Measurements from ENCODE around the gene EEF2KMT. TPM values are rescaled to one million over a fixed set of nuclear protein-coding genes. Genes with fewer than 3 reads are reported as not detected.

EEF2KMT gene
- total RNA-seq, 1 donor from 2014 or later, result 12.1 TPM

- intact Hi-C loops (cut with micrococcal nuclease), result loop anchor here (1.0 to 5.0 kb wide), 5 partner anchors 25 to 340 kb away; partner anchors contain the start of genes ANKS3, DNAAF8, EEF2KMT and GLYR1
These were observed 25.0 kb downstream of the EEF2KMT start for GRCh38 chr16:5072334-5073278.

GRCh38 chr16:5071681-5072333 is 25.8 kb downstream of the EEF2KMT start, which contains the start of gene ALG1:
TSS of gene ALG1 (plus strand) at chr16:5071843. CDS start at chr16:5071850, 7 bp downstream.
- intact Hi-C loops (cut with micrococcal nuclease), result loop anchor here (1.0 to 5.0 kb wide), 7 partner anchors 25 to 340 kb away; partner anchors contain the start of genes ANKS3, DNAAF8, EEF2KMT and GLYR1

- intact Hi-C loops (cut with micrococcal nuclease), result loop anchor here (1.0 to 5.0 kb wide), 4 partner anchors 224 to 339 kb away; partner anchors contain the start of genes ANKS3, DNAAF8, GLYR1 and ROGDI
These were observed 26.3 kb downstream of the EEF2KMT start for GRCh38 chr16:5071341-5071680.

- intact Hi-C loops (cut with micrococcal nuclease), result loop anchor here (1.0 to 5.0 kb wide), 4 partner anchors 223 to 338 kb away; partner anchors contain the start of genes ANKS3, DNAAF8, GLYR1 and ROGDI
These were observed 27.0 kb downstream of the EEF2KMT start for GRCh38 chr16:5070431-5071186.

- intact Hi-C loops (cut with micrococcal nuclease), result loop anchor here (5.0 kb wide), 2 partner anchors 223 to 338 kb away; partner anchors contain the start of genes ANKS3, DNAAF8, GLYR1 and UBN1
These were observed 27.7 kb downstream of the EEF2KMT start for GRCh38 chr16:5069854-5070253.

- intact Hi-C loops (cut with micrococcal nuclease), result no loop called here
These were observed 28.5 kb downstream of the EEF2KMT start for GRCh38 chr16:5069048-5069447.

GRCh38 chr16:5066511-5066910 is 31.1 kb downstream of the EEF2KMT start:
- intact Hi-C loops (cut with micrococcal nuclease), result no loop called here

- intact Hi-C loops (cut with micrococcal nuclease), result no loop called here
These were observed 31.8 kb downstream of the EEF2KMT start, which contains the start of gene C16orf89 for GRCh38 chr16:5065813-5066212. TSS of gene C16orf89 (minus strand) at chr16:5065956. CDS start at chr16:5065908, 48 bp downstream.

GRCh38 chr16:5065326-5065725 is 32.3 kb downstream of the EEF2KMT start:
- intact Hi-C loops (cut with micrococcal nuclease), result no loop called here

GRCh38 chr16:5064915-5065314 is 32.7 kb downstream of the EEF2KMT start:
- intact Hi-C loops (cut with micrococcal nuclease), result no loop called here

GRCh38 chr16:5062790-5063765 is 34.5 kb downstream of the EEF2KMT start:
- intact Hi-C loops (cut with micrococcal nuclease), result no loop called here

GRCh38 chr16:5062051-5062450 is 35.5 kb downstream of the EEF2KMT start:
- intact Hi-C loops (cut with micrococcal nuclease), result no loop called here

GRCh38 chr16:5060073-5060641 is 37.4 kb downstream of the EEF2KMT start:
- intact Hi-C loops (cut with micrococcal nuclease), result no loop called here

GRCh38 chr16:5059386-5060072 is 38.1 kb downstream of the EEF2KMT start:
- intact Hi-C loops (cut with micrococcal nuclease), result no loop called here

- intact Hi-C loops (cut with micrococcal nuclease), result no loop called here
These were observed 39.1 kb downstream of the EEF2KMT start for GRCh38 chr16:5058476-5058875.

GRCh38 chr16:5056352-5056751 is 41.2 kb downstream of the EEF2KMT start:
- intact Hi-C loops (cut with micrococcal nuclease), result loop anchor here (1.0 to 2.0 kb wide), 2 partner anchors 28 to 36 kb away; no protein-coding TSS in a partner anchor

- intact Hi-C loops (cut with micrococcal nuclease), result no loop called here
These were observed 42.4 kb downstream of the EEF2KMT start for GRCh38 chr16:5054876-5055865.

Data from T-helper 1 cell treated with Interleukin-12 subunit alpha and Interleukin-12 subunit beta and Interleukin-4 antibody, amounts not matched to agents 30 ng/mL and 1 ng/mL, for 36 hours (primary cell).